ENCODE data around the gene RPUSD2. TPM values are rescaled to one million over a fixed set of nuclear protein-coding genes. Genes with fewer than 3 reads are reported as not detected.

RPUSD2 gene
- polyA plus RNA-seq, 1 of the 3 experiments (the other 2 are of a cell fraction), result 10.8 TPM

GRCh38 chr15:40591389-40591788 is 22.3 kb downstream of the RPUSD2 start:
- POLR2A ChIA-PET, result interaction anchor here (1.1 kb wide), 1 partner anchor 22 kb away, joined by 3 read pairs; the partner anchor contains the start of gene RPUSD2

GRCh38 chr15:40593165-40593564 is 24.1 kb downstream of the RPUSD2 start:
- Histone ChIP-seq H3K9me3 (no peaks in the 10 kb centered on the region), H3F3A (replicated peaks; ENCODE audit: insufficient read depth) (peaks cover 5% of the 10 kb centered on the region), H3K9me2 (no peaks in the 10 kb centered on the region), H2AFZ (ENCODE audit: low read depth) (peak overlapping the region; percentile 52), H3K36me3 (replicated peaks in 1 of 2; ENCODE audit: control insufficient read depth in 1 of 2, insufficient read depth in 2 of 2, low read length in 1 of 2) (no peaks in the 10 kb centered on the region), H3K27me3 (ENCODE audit: insufficient read depth) (no peaks in the 10 kb centered on the region), H3K4me3 (ENCODE audit: low read depth in 2 of 2, low read length in 1 of 2) (no peak overlapping the region), H3K4me1 (ENCODE audit: control insufficient read depth in 1 of 2, insufficient read depth in 2 of 2, low read depth in 1 of 2, low read length in 1 of 2) (no peaks in the 10 kb centered on the region), H3K4me2 (no peak overlapping the region), H3K79me2 (ENCODE audit: insufficient read depth) (peaks cover 38% of the 10 kb centered on the region), H4K20me1 (ENCODE audit: insufficient read depth) (no peaks in the 10 kb centered on the region), H3K9ac (no peak overlapping the region), H3K27ac (ENCODE audit: low read depth in 2 of 2, low read length in 1 of 2) (no peak overlapping the region)
- TF ChIP-seq YY1 (IDR thresholded peaks at IDR 0.05; ENCODE audit: low read depth) (no peak), IRF3 (IDR thresholded peaks at IDR 0.05; ENCODE audit: low read depth, low read length) (no peak), FOXM1 (IDR thresholded peaks at IDR 0.05; ENCODE audit: low read depth) (no peak), GABPA (IDR thresholded peaks at IDR 0.05; ENCODE audit: low read depth) (no peak), GATA2 (CRISPR knock-in tag; IDR thresholded peaks at IDR 0.05) (no peak), POLR2AphosphoS5 (IDR thresholded peaks at IDR 0.05; ENCODE audit: low read depth, low read length) (no peak), EZH2phosphoT487 (IDR thresholded peaks at IDR 0.05; ENCODE audit: borderline replicate concordance, low read depth) (no peak), FOXJ3 (CRISPR knock-in tag; IDR thresholded peaks at IDR 0.05) (no peak), NFIC (IDR thresholded peaks at IDR 0.05; ENCODE audit: borderline replicate concordance) (no peak), USF2 (IDR thresholded peaks at IDR 0.05; ENCODE audit: borderline replicate concordance, low read depth, low read length) (no peak), SMC3 (IDR thresholded peaks at IDR 0.05; ENCODE audit: low read depth, low read length) (no peak)
- ChIA-PET CTCF (interaction anchor here (1.2 to 1.3 kb wide), 2 partner anchors 73 to 264 kb away, joined by 5 read pairs; no protein-coding TSS in a partner anchor), POLR2A (interaction anchor here (0.6 kb wide), 1 partner anchor 211 kb away, joined by 3 read pairs; the partner anchor contains the start of gene KNSTRN)
- no peak for DNase-seq
- WGBS (ENCODE audit: low lambda C conversion rate), result 55% methylated on average over 2 of the region's 2 CpGs

More at GRCh38 chr15:40591389-40591788, 22.3 kb downstream of the RPUSD2 start:
- Histone ChIP-seq H2AFZ (ENCODE audit: low read depth) (no peak overlapping the region), H3K79me2 (ENCODE audit: insufficient read depth) (peaks cover 20% of the 10 kb centered on the region), H3F3A (replicated peaks; ENCODE audit: insufficient read depth) (peaks cover 10% of the 10 kb centered on the region), H4K20me1 (ENCODE audit: insufficient read depth) (no peaks in the 10 kb centered on the region), H3K4me3 (ENCODE audit: low read depth in 2 of 2, low read length in 1 of 2) (no peak overlapping the region), H3K27me3 (ENCODE audit: insufficient read depth) (no peaks in the 10 kb centered on the region), H3K9me3 (no peaks in the 10 kb centered on the region), H3K27ac (ENCODE audit: low read depth in 2 of 2, low read length in 1 of 2) (no peak overlapping the region), H3K9ac (no peak overlapping the region), H3K9me2 (no peaks in the 10 kb centered on the region), H3K4me2 (no peak overlapping the region), H3K36me3 (replicated peaks in 1 of 2; ENCODE audit: control insufficient read depth in 1 of 2, insufficient read depth in 2 of 2, low read length in 1 of 2) (no peaks in the 10 kb centered on the region), H3K4me1 (ENCODE audit: control insufficient read depth in 1 of 2, insufficient read depth in 2 of 2, low read depth in 1 of 2, low read length in 1 of 2) (no peaks in the 10 kb centered on the region)
- CTCF ChIA-PET, result interaction anchor here (2.7 kb wide), 1 partner anchor 72 kb away, joined by 15 read pairs; no protein-coding TSS in a partner anchor
- DNase-seq, result no peak
- TF ChIP-seq EP300 (IDR thresholded peaks at IDR 0.05; ENCODE audit: borderline replicate concordance in 1 of 2, low read depth in 1 of 2, low read length in 1 of 2), result no peak
- TF ChIP-seq YY1 (IDR thresholded peaks at IDR 0.05; ENCODE audit: low read depth), result no peak
- no peak for TF ChIP-seq SMC3 (IDR thresholded peaks at IDR 0.05; ENCODE audit: low read depth, low read length)
- no peak for TF ChIP-seq RFX5 (IDR thresholded peaks at IDR 0.05; ENCODE audit: low read length)
- TF ChIP-seq RAD21 (IDR thresholded peaks at IDR 0.05; ENCODE audit: low read length), result no peak
- no peak for TF ChIP-seq TAF1 (IDR thresholded peaks at IDR 0.05; ENCODE audit: borderline replicate concordance, low read depth, low read length)
- no peak for TF ChIP-seq CHD2 (IDR thresholded peaks at IDR 0.05; ENCODE audit: low read length, partially characterized antibody)
- no peak for TF ChIP-seq USF1 (IDR thresholded peaks at IDR 0.05; ENCODE audit: borderline replicate concordance, low read depth)
- no peak for TF ChIP-seq FOXJ3 (CRISPR knock-in tag; IDR thresholded peaks at IDR 0.05)
- no peak for TF ChIP-seq MEF2A (IDR thresholded peaks at IDR 0.05; ENCODE audit: borderline replicate concordance, low read depth)
- 85% methylated on average over 8 of the region's 8 CpGs for WGBS (ENCODE audit: low lambda C conversion rate)

Measured in SK-N-SH (cell line).